Loucy (cell line): ENCODE measurements around the gene ZNF296.

Experiments used
- H2AFZ ChIP-seq: fragments of 200-600 bp; sonication (generic); 2 replicates; pipeline ENCODE4 v1.6.0; 2016; ENCODE audit warnings: antibody characterized with exemption, mild to moderate bottlenecking, low read length, moderate library complexity
- H3F3A ChIP-seq: fragments of 200-600 bp; 2 replicates; pipeline ENCODE4 v1.6.0; 2016; ENCODE audit warnings: antibody characterized with exemption, low read depth, mild to moderate bottlenecking
- H3K27me3 ChIP-seq: fragments of 200-600 bp; sonication (generic); 2 replicates; pipeline ENCODE4 v1.6.1; 2014; ENCODE audit warnings: low read length, mild to moderate bottlenecking; ENCODE audit not compliant: insufficient read depth, poor library complexity, severe bottlenecking
- H3K36me3 ChIP-seq: fragments of 200-600 bp; sonication (generic); 2 replicates; pipeline ENCODE4 v1.6.1; 2016; ENCODE audit warnings: low read length; ENCODE audit not compliant: insufficient read depth
- H3K4me1 ChIP-seq: fragments of 200-600 bp; sonication (generic); 2 replicates; pipeline ENCODE4 v1.5.1; 2014; ENCODE audit warnings: low read length, mild to moderate bottlenecking; ENCODE audit not compliant: insufficient read depth, poor library complexity, severe bottlenecking
- H3K4me2 ChIP-seq: fragments of 200-600 bp; sonication (generic); 2 replicates; pipeline ENCODE4 v1.6.0; 2014; ENCODE audit warnings: antibody characterized with exemption, low read length, low read depth, mild to moderate bottlenecking; ENCODE audit not compliant: poor library complexity, severe bottlenecking
- H3K4me3 ChIP-seq: fragments of 200-600 bp; sonication (generic); 2 replicates; pipeline ENCODE4 v1.5.1; 2014; ENCODE audit warnings: low read length, mild to moderate bottlenecking, mixed read lengths; ENCODE audit not compliant: poor library complexity, severe bottlenecking
- H3K79me2 ChIP-seq: fragments of 200-600 bp; sonication (generic); 2 replicates; pipeline ENCODE4 v1.6.1; 2014; ENCODE audit warnings: low read length; ENCODE audit not compliant: insufficient read depth
- H3K9ac ChIP-seq: fragments of 200-600 bp; sonication (generic); 2 replicates; pipeline ENCODE4 v1.6.0; 2014; ENCODE audit warnings: mild to moderate bottlenecking, low read depth, low read length, moderate library complexity; ENCODE audit not compliant: poor library complexity, severe bottlenecking
- H3K9me2 ChIP-seq: fragments of 200-600 bp; sonication (generic); replicated peaks from 2 replicates; pipeline ENCODE4 v1.6.1; 2016; ENCODE audit warnings: low read depth, low read length, mixed read lengths
- H3K9me3 ChIP-seq: fragments of 200-600 bp; sonication (generic); 2 replicates; pipeline ENCODE4 v1.6.1; 2014; ENCODE audit warnings: mild to moderate bottlenecking, antibody characterized with exemption, low read length, low read depth; ENCODE audit not compliant: insufficient read depth
- H4K20me1 ChIP-seq: fragments of 200-600 bp; sonication (generic); 2 replicates; pipeline ENCODE4 v1.6.0; 2014; ENCODE audit warnings: antibody characterized with exemption, low read length, mild to moderate bottlenecking; ENCODE audit not compliant: insufficient read depth, poor library complexity, severe bottlenecking
- EZH2phosphoT487 ChIP-seq: fragments of 200-600 bp; IDR thresholded peaks from 2 replicates; pipeline ENCODE4 v1.6.1; 2018; ENCODE audit warnings: antibody characterized with exemption, mild to moderate bottlenecking, moderate library complexity, borderline replicate concordance
- TF ChIP-seq, protein P1 (sequence below): fragments of 200-600 bp; sonication (generic); conservative IDR thresholded peaks from 2 replicates; pipeline ENCODE4 v1.5.1; 2014; ENCODE audit warnings: mild to moderate bottlenecking, antibody characterized with exemption, low read length

ZNF296 gene

DNA sequence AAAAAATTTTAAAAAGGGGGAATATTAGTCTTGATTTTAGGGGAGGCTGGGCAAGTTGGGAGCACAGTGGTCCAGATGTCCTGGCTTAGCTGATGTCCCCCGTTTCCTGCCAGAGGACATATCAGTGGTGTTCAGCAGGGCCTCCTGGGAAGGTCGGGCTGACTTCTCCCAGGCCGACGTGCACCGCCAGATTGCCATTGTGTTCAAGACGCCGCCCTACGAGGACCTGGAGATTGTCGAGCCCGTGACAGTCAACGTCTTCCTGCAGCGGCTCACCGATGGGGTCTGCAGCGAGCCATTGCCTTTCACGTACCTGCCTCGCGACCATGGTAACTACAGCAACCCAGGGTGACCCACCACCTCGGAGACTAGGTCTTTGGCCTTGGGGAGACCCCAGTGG, 43.9 kb downstream of the ZNF296 start:
- H3K4me3 ChIP-seq, result no peak overlapping the region
- H3K79me2 ChIP-seq, result no peaks in the 10 kb centered on the region
- H3K36me3 ChIP-seq, result peaks cover 5% of the 10 kb centered on the region; the same call in 1 of the 2 replicates
- H3F3A ChIP-seq, result no peaks in the 10 kb centered on the region
- no peaks in the 10 kb centered on the region for H3K27me3 ChIP-seq
- no peaks in the 10 kb centered on the region for H4K20me1 ChIP-seq
- H2AFZ ChIP-seq, result no peak overlapping the region
- no peak overlapping the region for H3K4me2 ChIP-seq
- H3K4me1 ChIP-seq, result no peaks in the 10 kb centered on the region
- no peaks in the 10 kb centered on the region for H3K9me2 ChIP-seq
- no peak overlapping the region for H3K9ac ChIP-seq
- no peaks in the 10 kb centered on the region for H3K9me3 ChIP-seq
- no peak for TF ChIP-seq EZH2phosphoT487
- TF ChIP-seq, protein P1, sequence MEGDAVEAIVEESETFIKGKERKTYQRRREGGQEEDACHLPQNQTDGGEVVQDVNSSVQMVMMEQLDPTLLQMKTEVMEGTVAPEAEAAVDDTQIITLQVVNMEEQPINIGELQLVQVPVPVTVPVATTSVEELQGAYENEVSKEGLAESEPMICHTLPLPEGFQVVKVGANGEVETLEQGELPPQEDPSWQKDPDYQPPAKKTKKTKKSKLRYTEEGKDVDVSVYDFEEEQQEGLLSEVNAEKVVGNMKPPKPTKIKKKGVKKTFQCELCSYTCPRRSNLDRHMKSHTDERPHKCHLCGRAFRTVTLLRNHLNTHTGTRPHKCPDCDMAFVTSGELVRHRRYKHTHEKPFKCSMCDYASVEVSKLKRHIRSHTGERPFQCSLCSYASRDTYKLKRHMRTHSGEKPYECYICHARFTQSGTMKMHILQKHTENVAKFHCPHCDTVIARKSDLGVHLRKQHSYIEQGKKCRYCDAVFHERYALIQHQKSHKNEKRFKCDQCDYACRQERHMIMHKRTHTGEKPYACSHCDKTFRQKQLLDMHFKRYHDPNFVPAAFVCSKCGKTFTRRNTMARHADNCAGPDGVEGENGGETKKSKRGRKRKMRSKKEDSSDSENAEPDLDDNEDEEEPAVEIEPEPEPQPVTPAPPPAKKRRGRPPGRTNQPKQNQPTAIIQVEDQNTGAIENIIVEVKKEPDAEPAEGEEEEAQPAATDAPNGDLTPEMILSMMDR, result no peak

DNA sequence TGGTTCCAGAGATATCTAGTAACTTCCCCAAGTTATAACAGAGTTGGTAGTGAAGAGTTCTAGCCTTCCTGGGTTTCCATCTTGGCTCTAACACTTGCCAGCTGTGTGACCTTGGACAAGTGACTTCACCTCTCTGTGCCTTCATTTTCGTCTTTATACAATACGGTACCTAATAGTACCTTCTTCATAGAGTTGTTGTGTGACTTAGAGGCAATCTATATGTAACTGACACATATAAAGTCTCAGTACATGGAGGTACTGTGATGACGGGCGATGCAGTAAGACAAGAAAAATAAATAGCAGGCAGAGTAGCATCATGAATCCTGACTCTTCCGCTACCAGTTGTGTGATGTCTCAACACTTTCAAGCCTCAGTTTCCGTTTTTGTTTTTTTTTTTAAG, 45.5 kb downstream of the ZNF296 start:
- Histone ChIP-seq H3F3A (no peaks in the 10 kb centered on the region), H4K20me1 (no peaks in the 10 kb centered on the region), H3K9ac (no peak overlapping the region), H3K9me2 (no peaks in the 10 kb centered on the region), H3K79me2 (no peaks in the 10 kb centered on the region), H3K4me1 (no peaks in the 10 kb centered on the region), H2AFZ (no peak overlapping the region), H3K27me3 (no peaks in the 10 kb centered on the region), H3K4me3 (no peak overlapping the region), H3K36me3 (peaks cover 4% of the 10 kb centered on the region; the same call in 1 of the 2 replicates), H3K4me2 (no peak overlapping the region), H3K9me3 (no peaks in the 10 kb centered on the region)
- TF ChIP-seq, protein P1, result no peak
- TF ChIP-seq EZH2phosphoT487, result no peak

DNA sequence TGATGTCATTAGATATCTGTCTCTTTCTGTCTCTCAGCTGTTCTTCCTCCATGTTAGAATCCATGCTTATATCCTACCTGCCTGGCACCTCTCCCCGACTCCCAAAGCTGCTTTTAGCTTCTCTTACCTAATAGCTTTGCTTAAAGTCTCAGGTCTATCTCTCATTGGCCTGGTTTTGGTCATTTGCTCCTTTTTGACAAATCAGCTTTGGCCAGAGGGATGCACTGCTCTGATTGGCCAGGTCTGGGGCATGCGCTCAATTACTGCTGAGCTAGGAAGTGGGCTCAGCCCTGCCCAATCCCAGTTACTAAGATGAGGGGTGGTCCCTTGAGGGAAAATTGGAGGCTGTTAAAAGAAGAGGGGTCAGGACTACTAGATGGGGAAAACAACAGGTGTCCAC, 48.9 kb downstream of the ZNF296 start:
- Histone ChIP-seq H3K4me3 (no peak overlapping the region), H3K9ac (no peak overlapping the region), H3K27me3 (no peaks in the 10 kb centered on the region), H4K20me1 (no peaks in the 10 kb centered on the region), H3K9me2 (no peaks in the 10 kb centered on the region), H3K4me1 (no peaks in the 10 kb centered on the region), H3K4me2 (no peak overlapping the region), H3K9me3 (no peaks in the 10 kb centered on the region), H3F3A (no peaks in the 10 kb centered on the region), H3K36me3 (no peaks in the 10 kb centered on the region), H3K79me2 (no peaks in the 10 kb centered on the region), H2AFZ (no peak overlapping the region)
- TF ChIP-seq EZH2phosphoT487, result no peak
- TF ChIP-seq, protein P1, result no peak
